Stimulated activated CD8-positive, alpha-beta memory T cell treated with anti-CD3 and anti-CD28 coated beads, Interleukin-4, amount 100 ng/mL, for 24 hours (primary cell): ENCODE results near the gene TEDDM1.

Experiments
- DNase-seq: peaks from one replicate; pipeline ENCODE4 v3.0.0-alpha.2; 2020; ENCODE audit warnings: low read depth

The TEDDM1 gene

GRCh38 chr1:182406012-182406411, 5.5 kb upstream of the TEDDM1 start:
- DNase-seq = no peak

GRCh38 chr1:182405578-182405977, 5.1 kb upstream of the TEDDM1 start:
- no peak for DNase-seq

- DNase-seq = no peak
Observed at GRCh38 chr1:182404781-182405180, 4.3 kb upstream of the TEDDM1 start.

- DNase-seq = no peak
Observed at GRCh38 chr1:182397653-182398393, 2.6 kb downstream of the TEDDM1 start.

GRCh38 chr1:182395906-182396305, 4.6 kb downstream of the TEDDM1 start:
- DNase-seq = no peak

- no peak for DNase-seq
Observed at GRCh38 chr1:182394055-182394775, 6.3 kb downstream of the TEDDM1 start.

- no peak for DNase-seq
Observed at GRCh38 chr1:182392050-182393028, 8.1 kb downstream of the TEDDM1 start.

GRCh38 chr1:182391362-182392049, 9.0 kb downstream of the TEDDM1 start, which contains the start of gene GLUL:
Gene GLUL (minus strand): TSS chr1:182391790. CDS start chr1:182388737, 3,053 bp downstream.
- peak; percentile 40 for DNase-seq

GRCh38 chr1:182391028-182391361, 9.5 kb downstream of the TEDDM1 start:
- no peak for DNase-seq

- DNase-seq = no peak
Observed at GRCh38 chr1:182389619-182390047, 10.8 kb downstream of the TEDDM1 start.

- no peak for DNase-seq
Observed at GRCh38 chr1:182388392-182389134, 11.9 kb downstream of the TEDDM1 start.

- no peak for DNase-seq
Observed at GRCh38 chr1:182387566-182387965, 12.9 kb downstream of the TEDDM1 start.

GRCh38 chr1:182386980-182387379, 13.5 kb downstream of the TEDDM1 start:
- DNase-seq = no peak

GRCh38 chr1:182385885-182386853, 14.3 kb downstream of the TEDDM1 start:
- no peak for DNase-seq

GRCh38 chr1:182384387-182384960, 16.0 kb downstream of the TEDDM1 start:
- no peak for DNase-seq

GRCh38 chr1:182383934-182384333, 16.5 kb downstream of the TEDDM1 start:
- no peak for DNase-seq

- no peak for DNase-seq
Observed at GRCh38 chr1:182383037-182383661, 17.3 kb downstream of the TEDDM1 start.

- no peak for DNase-seq
Observed at GRCh38 chr1:182381962-182382819, 18.3 kb downstream of the TEDDM1 start.
